GM19452 (cell line): Measurements from ENCODE around the gene CENPL.
"Not testable (repeated sequence)": the region's sequence is repeated elsewhere in the genome, so short reads cannot be mapped to it uniquely, and the experiment has no call there.

ENCODE experiments used
- ATAC-seq: cut with Tn5 transposase; IDR thresholded peaks from one replicate; pipeline ENCODE4 v1.9.1; 2021; ENCODE audit not compliant: unreplicated experiment

CENPL gene, protein sequence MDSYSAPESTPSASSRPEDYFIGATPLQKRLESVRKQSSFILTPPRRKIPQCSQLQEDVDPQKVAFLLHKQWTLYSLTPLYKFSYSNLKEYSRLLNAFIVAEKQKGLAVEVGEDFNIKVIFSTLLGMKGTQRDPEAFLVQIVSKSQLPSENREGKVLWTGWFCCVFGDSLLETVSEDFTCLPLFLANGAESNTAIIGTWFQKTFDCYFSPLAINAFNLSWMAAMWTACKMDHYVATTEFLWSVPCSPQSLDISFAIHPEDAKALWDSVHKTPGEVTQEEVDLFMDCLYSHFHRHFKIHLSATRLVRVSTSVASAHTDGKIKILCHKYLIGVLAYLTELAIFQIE

DNA sequence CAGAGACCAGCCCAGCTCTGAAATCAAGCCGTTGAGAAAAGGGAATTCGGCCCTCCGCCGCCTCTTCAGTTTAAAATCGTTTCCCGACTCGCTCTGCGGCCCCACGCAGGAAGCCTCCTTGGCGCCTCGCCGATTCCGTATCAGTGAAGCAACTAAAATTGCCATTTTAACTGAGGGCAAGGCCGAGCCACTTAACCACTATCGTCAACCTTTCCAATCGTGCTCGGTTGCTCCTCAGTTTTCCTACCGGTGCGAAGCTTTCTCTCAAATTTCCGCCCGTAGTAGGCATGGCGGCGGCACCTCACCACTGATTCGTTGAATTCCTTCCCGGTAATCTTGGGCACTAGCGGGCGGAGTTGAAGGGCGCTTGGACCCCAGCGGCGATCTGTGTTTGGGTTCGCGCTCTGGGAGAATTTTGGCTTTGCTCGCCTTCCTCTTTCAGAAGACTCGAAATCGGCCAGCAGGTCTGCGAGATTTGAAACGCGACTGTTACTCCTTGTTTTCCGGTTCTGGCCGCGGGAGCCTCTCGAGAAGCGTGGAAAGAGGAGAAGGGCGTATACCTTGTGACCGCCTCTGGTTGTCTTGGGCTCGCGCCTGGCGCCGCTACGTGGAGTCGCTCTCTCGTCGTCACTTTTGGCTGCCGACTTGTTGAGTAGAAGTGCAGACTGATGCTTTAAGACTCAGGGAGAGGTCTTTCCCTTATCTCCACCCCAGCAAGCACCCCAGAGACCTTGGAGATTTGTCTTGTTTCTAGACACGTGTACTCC lies at the start of gene CENPL, which contains the start of gene DARS2:
Gene CENPL, minus strand, starts transcription at position 569 of the 767 bp plus-strand sequence. CDS start 13,584 bp downstream, outside the sequence.
Gene DARS2, plus strand, starts transcription at position 359 of the 767 bp plus-strand sequence. CDS start 557 bp downstream, outside the sequence.
- peak; percentile 83 for ATAC-seq

DNA sequence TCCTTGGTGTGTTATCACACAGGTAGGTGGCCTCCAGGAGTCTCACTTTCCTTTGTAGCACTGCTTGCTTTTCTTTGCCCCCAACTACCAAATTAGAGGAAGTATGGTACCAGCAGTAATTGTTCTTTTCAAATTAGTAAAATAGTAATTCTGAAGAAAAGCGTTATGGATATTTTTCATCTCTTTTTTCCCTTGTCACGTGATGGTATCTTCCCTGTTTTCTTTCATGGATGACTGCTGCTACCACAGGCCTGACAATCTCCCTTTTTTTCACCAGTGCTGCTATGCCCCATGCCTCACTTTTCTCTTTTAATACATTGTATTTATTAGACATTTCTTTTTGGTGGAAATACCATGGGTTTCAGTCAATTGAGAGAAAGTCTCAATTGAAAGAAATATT lies 46.8 kb upstream of the CENPL start:
- ATAC-seq = no peak

DNA sequence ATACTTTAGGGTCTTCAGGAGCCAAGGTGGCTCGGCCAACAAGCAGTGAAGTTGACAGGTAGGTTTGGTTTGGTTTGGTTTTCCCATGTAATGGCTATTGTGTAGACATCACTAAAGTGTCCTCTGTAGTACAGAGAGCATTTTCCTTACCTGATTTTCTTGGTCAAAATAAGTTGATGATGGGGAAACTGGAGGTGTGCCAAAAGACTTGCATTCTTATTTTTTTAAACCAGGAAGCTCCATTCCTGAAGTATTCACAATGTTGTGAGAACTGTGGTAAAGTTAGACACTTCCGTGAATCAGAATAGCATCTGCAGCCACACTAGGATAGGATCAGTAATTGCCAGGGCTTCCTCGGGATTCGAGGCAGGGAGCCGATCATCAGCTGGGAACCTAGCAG lies 46.4 kb upstream of the CENPL start:
- ATAC-seq = no peak

DNA sequence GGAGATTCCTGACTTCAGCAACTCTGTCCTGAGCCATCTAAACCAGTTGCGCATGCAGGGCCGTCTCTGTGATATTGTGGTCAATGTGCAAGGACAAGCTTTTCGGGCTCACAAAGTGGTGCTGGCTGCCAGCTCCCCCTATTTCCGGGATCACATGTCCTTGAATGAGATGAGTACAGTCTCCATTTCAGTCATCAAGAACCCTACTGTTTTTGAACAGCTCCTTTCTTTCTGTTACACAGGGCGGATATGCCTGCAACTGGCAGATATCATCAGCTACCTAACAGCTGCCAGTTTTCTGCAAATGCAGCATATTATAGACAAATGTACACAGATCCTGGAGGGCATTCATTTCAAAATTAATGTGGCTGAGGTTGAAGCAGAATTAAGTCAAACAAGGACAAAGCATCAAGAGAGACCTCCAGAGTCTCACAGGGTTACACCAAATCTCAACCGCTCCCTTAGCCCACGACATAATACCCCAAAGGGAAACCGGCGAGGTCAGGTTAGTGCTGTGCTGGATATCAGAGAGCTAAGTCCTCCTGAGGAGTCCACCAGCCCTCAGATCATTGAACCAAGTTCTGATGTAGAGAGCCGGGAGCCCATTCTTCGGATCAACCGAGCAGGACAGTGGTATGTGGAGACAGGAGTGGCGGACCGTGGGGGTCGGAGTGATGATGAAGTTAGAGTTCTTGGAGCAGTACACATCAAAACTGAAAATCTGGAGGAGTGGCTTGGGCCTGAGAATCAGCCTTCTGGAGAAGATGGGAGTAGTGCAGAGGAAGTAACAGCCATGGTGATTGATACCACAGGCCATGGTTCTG lies 45.8 kb upstream of the CENPL start:
- ATAC-seq = peak; percentile 20

DNA sequence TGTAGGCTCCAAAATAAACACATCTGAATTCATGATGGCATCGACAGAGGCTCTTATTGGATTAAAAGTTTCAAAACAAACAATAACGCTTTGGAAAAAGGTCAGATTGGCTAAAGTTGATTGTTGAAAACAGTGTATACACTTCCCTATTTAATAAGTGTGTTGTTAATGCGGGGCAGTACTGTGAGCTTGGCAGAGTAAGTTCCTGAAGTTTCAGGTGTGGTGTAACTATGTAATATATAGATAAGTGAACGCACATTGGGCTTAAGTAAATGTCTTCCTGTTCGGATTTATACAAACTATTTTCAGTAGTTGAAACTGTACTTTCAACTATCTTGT lies 44.3 kb upstream of the CENPL start:
- ATAC-seq = no peak

DNA sequence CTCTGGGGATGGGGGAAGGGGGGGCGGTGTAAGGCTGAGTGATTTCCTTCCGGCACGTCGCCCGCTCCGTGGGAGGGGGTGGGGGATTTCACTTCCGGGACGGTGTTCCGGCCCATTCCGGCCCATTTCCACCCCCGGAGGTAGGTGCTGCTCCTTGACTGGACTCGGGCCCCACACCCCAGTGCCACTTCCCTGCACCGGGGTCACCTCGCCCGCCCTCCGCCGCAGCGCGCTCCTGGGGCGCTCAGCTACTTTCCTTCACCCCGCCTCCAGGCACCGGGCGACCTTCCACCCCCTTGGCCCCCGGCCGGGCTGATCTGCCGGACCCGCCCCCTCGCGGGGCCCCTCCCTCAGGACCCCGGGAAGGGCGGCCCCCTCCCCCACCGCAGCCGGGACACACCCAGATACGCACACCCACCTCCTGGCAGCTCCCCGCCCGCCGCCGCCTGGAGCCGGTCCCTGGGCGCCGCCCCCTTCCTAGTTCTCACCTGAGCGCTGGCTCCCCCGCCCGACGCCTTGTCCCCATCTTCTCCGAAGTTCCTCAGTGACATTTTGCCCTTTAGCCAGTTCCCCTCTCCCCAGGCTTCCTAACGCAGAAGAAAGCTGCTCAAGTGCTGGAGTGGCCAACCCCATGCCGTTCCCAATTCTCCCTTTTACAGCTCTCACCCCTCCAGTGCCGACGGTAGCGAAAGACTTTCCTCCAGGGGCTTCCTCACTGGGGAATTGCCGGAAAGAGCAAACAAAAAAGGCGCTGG lies 43.8 kb upstream of the CENPL start, which contains the start of gene ZBTB37:
Gene ZBTB37, plus strand, starts transcription at position 115 of the 755 bp plus-strand sequence. CDS start 1,846 bp downstream, outside the sequence.
- peak; percentile 60 for ATAC-seq

DNA sequence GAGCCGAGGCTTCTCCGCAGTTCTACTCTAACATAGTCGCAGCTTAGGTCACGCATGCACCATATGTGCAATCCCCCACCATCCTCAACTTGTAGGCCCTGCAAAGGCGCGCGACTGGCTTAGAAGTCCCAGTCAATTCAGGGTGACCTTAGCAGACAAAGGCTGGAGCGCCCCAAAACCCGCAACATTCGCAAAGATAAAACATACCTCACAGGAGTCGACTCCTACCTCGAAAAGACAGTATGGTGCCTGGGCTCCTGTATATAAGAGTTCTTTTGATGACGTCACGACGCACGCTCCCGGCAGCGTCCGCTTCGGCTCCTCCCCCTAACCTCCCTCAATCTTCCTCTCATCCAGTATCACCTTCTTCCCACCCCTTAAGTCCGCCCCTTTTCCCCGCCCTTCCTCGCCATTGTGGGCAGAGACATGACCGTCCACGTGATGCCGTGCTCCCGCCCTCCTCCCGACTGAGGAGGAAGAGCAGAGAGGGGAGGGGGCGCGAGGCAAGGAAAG lies 43.1 kb upstream of the CENPL start, which contains the start of gene GAS5:
Gene GAS5, minus strand, starts transcription at position 237 of the 513 bp plus-strand sequence.
- ATAC-seq = peak; percentile 61

DNA sequence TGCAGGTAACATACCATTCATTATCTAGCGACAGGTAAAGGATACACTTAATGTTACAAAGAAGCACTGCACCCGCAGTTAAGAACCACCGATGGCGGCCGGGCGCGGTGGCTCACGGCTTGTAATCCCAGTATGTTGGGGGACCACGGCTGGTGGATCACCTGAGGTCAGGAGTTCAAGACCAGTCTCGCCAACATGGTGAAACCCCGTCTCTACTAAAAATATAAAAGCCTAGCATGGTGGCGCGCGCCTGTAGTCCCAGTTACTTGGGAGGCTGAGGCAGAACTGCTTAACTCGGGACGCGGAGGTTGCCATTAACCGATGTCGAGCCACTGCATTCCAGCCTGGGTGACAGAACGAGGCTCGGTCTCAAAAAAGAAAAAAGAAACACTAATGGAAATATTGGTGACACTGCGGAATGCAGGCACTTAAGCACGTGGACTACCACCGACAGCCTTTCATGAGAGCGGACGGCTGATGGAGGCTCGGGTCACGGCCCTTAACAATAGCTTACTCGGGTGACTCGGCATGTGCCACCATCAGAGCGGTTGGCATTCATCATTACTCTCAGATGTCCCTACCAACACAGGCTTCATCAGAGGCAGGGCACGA lies 42.6 kb upstream of the CENPL start:
- no peak for ATAC-seq

DNA sequence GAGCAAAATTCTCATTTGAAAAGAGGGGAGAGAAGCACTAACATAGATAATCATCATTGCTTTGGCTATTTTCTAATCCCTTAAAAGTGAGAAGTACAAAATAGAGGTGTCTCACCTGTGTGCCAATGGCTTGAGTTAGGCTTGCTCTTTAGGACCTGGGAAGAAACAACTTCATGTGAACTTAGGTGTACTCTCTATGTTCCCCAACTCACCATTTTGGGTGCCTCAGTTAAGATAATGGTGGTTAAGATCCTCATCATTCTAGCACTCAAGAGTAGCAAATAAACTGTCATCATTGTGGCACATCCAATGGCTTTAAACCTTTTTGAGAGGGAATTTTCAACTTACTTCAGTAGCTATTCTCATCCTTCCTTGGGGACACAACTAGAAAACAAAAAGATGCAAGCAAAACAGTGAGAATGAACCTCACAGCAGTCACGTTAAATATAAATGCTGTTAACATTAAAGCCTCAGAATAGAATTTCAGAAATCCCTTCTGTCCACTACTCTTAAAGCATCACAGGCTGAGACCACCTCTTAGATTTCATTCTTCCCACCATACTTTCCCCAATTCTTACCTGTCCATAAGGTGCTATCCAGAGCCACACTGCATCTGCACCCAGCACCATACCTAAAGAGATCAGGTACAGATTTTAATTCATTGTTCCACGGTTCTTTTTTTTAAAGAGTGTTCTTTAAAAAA lies 41.9 kb upstream of the CENPL start:
- no peak for ATAC-seq

DNA sequence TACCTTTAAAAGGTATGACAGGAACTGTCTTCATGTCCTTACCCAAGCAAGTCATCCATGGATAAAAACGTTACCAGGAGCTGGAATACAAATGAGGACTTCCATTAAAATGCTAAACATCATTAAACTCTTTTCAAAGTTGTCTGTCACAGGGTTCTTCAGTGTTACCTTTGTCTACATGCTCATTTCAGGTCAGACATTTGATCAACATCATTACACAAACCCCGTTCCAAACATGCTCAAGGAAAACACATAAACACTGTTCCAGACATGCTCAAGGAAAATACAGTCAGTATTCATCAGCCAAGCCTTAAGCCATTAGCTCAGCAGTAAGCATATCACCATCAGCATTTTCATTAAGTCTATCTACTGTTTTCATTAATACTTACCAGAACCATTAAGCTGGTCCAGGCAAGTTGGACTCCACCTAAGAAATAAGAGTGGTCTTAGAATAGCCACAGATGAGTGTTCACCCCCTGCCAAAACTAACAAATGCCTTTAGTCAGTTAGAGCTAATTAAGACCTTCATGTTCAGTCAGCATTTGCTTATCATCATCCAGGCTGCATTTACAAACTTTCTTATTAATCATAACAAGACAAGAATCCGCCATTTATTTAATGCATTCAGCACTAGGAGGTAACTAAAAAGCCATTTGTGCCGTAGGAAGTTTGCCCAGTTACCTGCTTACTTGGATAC lies 40.9 kb upstream of the CENPL start:
- ATAC-seq = no peak

DNA sequence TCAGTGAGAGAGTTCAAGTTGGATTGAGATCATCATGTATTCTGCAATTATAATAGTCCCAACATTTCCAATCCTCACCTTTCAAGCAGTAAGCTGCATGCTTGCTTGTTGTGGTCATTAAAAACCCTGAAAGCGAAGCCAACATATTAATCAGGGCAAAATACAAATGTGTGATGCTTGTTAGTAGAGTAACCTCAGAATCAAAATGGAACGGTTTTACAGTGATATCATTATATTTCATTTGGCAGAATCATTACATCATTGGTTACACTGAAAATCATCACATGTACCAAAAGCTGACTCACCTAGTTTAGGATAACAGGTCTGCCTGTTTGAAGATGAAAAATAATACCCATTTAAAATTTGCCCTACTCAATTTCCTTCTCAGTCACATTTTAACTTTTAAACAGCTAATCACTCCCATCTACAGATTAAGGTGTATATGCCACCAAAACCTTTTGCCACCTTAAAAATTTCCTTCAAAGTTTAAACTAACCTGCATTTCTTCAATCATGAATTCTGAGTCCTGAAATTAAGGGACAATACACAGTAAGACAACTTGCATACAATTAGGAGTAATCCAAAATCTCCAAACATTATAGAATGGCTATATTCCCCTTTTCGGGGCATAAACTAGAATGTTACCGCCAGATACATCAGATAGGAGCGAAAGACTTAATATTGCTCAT lies 39.6 kb upstream of the CENPL start:
- no peak for ATAC-seq

DNA sequence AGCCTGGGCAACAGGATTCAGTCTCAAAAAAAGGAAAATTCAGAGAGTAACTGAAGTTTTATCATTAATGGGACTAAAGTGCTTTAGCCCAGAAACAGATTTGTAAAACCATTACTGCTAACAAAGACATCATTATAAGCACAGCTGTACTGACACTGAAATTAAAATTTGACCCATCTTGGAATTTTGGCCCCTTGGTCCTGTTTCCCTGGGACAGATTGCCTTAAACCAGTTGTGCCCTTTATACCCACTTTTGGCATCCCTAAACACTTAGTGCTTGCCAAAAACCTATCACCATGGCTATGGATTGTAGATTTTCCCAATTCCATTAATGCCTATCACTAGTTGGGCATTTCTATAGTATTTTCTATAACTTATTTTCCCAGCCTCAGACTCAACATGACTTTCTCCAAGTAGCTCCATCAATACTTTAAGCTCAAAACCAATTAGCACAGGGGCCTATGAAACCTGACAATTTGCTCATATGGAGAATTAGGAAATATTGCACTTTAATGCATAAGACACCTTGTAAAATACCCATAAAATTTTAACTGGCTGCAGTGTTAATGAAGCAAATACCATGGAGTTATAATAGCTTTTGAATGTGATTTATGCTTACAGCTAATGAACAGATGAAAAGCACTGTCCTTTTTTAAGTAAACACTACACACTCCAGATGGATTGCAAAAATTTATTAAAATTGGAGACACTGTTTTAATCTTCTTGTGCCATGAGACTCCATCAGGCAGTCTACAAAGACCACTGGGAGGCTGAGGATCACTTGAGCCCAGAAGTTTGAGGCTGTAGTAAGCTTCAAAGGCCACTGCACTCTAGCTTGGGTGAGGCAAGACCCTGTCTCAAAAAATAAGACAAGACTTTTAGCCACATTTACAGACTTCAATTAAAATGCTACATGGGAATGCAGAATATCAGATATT lies 38.8 kb upstream of the CENPL start:
- no peak for ATAC-seq

DNA sequence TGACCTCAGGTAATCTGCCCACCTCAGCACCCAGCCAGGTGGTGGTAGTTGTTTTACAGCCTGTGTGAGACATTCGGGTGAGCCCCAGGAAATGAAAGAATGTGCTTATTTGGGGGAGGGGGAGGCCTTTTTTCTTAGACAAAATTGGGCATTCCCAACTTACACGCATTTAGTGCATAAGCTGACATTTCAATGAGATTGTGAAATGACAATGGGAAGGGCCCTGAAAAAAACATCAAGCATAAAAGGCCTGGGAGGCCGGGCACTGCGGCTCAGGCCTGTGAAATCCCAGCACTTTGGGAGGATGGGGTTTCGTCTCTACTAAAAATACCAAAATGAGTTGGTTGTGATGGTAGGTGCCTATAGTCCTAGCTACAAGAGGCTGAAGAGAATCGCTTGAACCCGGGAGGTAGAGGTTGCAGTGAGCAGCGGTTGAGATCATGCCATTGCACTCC lies 38.1 kb upstream of the CENPL start:
- no peak for ATAC-seq

DNA sequence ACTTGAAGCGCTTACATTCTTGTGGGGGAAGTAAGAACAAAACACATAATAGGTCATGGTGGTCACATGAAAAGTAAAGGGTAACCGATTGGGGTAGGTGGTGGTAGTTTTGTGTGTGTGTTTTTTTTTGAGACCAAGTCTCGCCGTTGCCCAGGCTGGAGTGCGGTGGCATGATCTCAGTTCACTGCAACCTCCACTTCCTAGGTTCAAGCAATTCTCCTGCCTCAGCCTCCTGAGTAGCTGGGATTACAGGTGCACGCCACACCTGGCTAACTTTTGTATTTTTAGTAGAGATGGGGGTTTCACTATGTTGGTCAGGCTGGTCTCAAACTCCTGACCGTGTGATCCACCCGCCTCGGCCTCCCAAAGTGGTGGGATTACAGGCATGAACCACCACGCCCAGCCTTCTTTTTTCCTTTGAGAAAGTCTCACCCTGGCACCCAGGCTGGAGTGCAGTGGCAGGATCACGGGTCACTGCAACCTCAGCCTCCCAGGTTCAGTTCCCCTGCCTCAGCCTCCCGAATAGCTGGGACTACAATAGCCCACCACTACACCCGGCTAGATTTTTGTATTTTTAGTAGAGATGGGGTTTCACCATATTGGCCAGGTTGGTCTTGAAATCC lies 37.6 kb upstream of the CENPL start:
- ATAC-seq = not testable (repeated sequence)

DNA sequence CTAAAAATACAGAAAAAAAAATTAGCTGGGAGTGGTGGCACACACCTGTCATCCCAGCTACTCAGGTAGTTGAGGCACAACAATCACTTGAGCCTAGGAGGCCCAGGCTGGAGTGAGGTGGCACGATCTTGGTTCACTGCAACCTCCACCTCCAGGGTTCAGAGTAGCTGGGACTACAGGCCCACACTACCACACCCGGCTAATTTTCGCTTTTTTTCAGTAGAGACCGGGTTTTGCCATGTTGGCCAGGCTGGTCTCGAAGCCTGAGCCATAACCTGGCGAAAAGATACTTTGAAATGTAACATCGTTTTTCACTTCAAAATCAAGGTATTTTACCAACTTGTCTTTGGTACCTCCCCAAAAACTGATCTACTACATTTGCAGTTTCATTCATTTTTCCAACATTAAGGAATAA lies 37.1 kb upstream of the CENPL start:
- no peak for ATAC-seq

DNA sequence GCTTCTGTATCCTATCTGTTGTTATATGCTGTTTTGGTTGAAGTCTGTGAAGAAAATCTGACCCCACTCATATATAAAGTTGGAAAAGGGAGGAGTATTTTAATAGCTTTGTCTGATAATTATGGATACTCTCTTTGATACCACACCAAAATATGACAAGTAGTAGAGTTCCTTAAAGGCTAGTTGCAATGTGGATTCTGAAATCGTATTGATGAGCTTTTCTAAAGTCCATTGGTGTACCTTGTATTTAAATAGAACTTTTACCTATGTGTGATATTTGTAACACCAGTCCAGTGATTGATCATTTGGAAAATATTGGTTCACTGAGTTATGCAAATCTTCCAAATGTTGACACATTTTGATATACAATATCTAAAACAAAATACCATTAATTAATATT lies 35.4 kb upstream of the CENPL start:
- no peak for ATAC-seq
